ENCODE data around the gene PLCB4.

PLCB4 gene

DNA sequence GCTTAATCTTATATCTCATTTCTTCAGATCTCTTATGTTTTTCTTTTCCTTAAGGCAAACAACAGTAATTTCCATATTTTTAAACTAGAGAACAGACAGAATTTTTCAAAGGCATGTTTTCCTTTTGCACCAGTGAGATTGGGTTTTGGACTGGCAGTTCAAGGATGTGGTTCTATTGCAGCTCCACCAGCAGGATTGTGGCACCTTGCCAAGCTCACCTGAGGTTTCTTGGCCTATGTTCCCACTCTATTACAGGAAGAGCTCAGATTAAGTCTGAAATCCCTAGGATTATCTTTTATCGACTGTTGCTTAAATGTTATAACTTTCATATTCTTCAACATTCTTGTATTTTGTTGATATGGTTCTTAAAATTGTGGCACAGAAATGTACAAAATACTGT is 218.9 kb downstream of the PLCB4 start:
- Histone ChIP-seq H3K79me1 (replicated peaks; ENCODE audit: low read length, poor library complexity, severe bottlenecking) (peaks cover 13% of the 10 kb centered on the region), H2BK5ac (ENCODE audit: low read depth, low read length, poor library complexity, severe bottlenecking) (no peak overlapping the region), H2BK120ac (ENCODE audit: low read depth, low read length) (no peak overlapping the region), H3K9ac (ENCODE audit: low read length) (no peak overlapping the region), H3K14ac (ENCODE audit: low read length in 2 of 2) (no peak overlapping the region), H3K4me1 (ENCODE audit: control insufficient read depth, insufficient read depth, low read depth, low read length) (peaks cover 1% of the 10 kb centered on the region), H2AK5ac (ENCODE audit: low read length, severe bottlenecking) (no peak overlapping the region), H2BK15ac (ENCODE audit: low read depth, poor library complexity, severe bottlenecking) (no peak overlapping the region), H3K4me2 (ENCODE audit: low read length, poor library complexity, severe bottlenecking) (no peak overlapping the region), H3K27me3 (ENCODE audit: control insufficient read depth in 1 of 2, insufficient read depth in 1 of 2, low read length in 2 of 2) (no peaks in the 10 kb centered on the region), H3K27ac (ENCODE audit: low read length, poor library complexity, severe bottlenecking) (no peak overlapping the region), H3K23ac (ENCODE audit: low read length in 2 of 2) (no peak overlapping the region), H2AFZ (ENCODE audit: low read depth, low read length) (no peak overlapping the region), H4K91ac (ENCODE audit: low read length) (no peak overlapping the region), H4K8ac (ENCODE audit: low read length) (no peak overlapping the region), H3K18ac (ENCODE audit: low read depth in 1 of 2, low read length in 2 of 2) (no peak overlapping the region), H3K9me3 (ENCODE audit: control insufficient read depth, low read length) (no peaks in the 10 kb centered on the region), H3K4me3 (ENCODE audit: insufficient read depth in 1 of 2, low read depth in 1 of 2, low read length in 2 of 2) (no peak overlapping the region), H2BK12ac (ENCODE audit: low read length in 2 of 2) (no peak overlapping the region), H3K36me3 (ENCODE audit: control insufficient read depth in 1 of 2, insufficient read depth in 2 of 2, low read depth in 1 of 2, low read length in 2 of 2) (no peaks in the 10 kb centered on the region), H3K4ac (ENCODE audit: low read depth in 1 of 2, low read length in 2 of 2) (no peak overlapping the region)
- no peak for DNase-seq
- WGBS, result no CpG with 5 or more reads among the region's 1 CpG

DNA sequence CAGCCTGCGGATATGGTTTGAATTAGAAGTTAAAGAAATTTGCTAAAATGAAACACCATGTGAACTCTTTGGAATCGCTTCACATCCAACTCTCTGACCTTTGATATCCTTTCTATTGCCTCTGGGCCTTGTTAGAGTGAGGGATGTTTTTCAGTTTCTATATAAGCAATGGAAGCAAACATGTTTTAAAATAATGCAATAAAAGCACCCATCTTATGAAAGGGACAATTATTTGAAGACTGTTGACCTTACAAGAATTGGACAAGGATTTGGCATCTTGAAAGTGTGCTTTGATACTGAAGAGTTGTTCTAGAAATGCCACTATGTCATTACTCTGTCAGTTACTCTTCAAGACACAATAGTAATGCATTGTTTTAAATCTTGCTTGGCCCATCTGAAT is 221.4 kb downstream of the PLCB4 start:
- Histone ChIP-seq H3K79me1 (replicated peaks; ENCODE audit: low read length, poor library complexity, severe bottlenecking) (peaks cover 9% of the 10 kb centered on the region), H3K23ac (ENCODE audit: low read length in 2 of 2) (no peak overlapping the region), H3K27ac (ENCODE audit: low read length, poor library complexity, severe bottlenecking) (no peak overlapping the region), H3K4ac (ENCODE audit: low read depth in 1 of 2, low read length in 2 of 2) (no peak overlapping the region), H2AFZ (ENCODE audit: low read depth, low read length) (no peak overlapping the region), H2BK15ac (ENCODE audit: low read depth, poor library complexity, severe bottlenecking) (no peak overlapping the region), H2BK120ac (ENCODE audit: low read depth, low read length) (no peak overlapping the region), H2AK5ac (ENCODE audit: low read length, severe bottlenecking) (no peak overlapping the region), H2BK12ac (ENCODE audit: low read length in 2 of 2) (no peak overlapping the region), H3K18ac (ENCODE audit: low read depth in 1 of 2, low read length in 2 of 2) (no peak overlapping the region), H3K9ac (ENCODE audit: low read length) (no peak overlapping the region), H3K9me3 (ENCODE audit: control insufficient read depth, low read length) (no peaks in the 10 kb centered on the region), H3K14ac (ENCODE audit: low read length in 2 of 2) (no peak overlapping the region), H3K4me1 (ENCODE audit: control insufficient read depth, insufficient read depth, low read depth, low read length) (peaks cover 1% of the 10 kb centered on the region), H4K8ac (ENCODE audit: low read length) (no peak overlapping the region), H2BK5ac (ENCODE audit: low read depth, low read length, poor library complexity, severe bottlenecking) (no peak overlapping the region), H3K4me2 (ENCODE audit: low read length, poor library complexity, severe bottlenecking) (no peak overlapping the region), H3K27me3 (ENCODE audit: control insufficient read depth in 1 of 2, insufficient read depth in 1 of 2, low read length in 2 of 2) (no peaks in the 10 kb centered on the region), H3K36me3 (ENCODE audit: control insufficient read depth in 1 of 2, insufficient read depth in 2 of 2, low read depth in 1 of 2, low read length in 2 of 2) (no peaks in the 10 kb centered on the region), H3K4me3 (ENCODE audit: insufficient read depth in 1 of 2, low read depth in 1 of 2, low read length in 2 of 2) (no peak overlapping the region), H4K91ac (ENCODE audit: low read length) (no peak overlapping the region)
- no peak for DNase-seq
- no CpG with 5 or more reads among the region's 2 CpGs for WGBS

DNA sequence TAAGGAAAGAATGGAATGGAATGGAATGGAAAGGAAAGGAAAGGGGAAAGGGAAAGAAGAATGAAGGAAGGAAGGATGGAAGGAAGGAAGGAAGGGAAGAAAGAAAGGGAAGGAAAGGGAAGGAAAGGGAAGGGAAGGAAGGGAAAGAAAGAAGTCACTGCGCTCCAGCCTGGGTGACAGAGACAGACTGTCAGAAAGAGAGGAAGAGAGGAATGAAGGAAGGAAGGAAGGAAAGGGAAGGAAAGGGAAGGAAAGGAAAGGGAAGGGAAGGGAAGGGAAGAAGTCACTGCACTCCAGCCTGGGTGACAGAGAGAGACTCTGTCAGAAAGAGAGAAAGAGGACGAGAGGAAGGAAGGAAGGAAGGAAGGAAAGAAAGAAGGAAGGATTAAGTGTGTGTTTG is 224.3 kb downstream of the PLCB4 start:
- H2BK120ac ChIP-seq (ENCODE audit: low read depth, low read length), result no peak overlapping the region
- no peaks in the 10 kb centered on the region for H3K27me3 ChIP-seq (ENCODE audit: control insufficient read depth in 1 of 2, insufficient read depth in 1 of 2, low read length in 2 of 2)
- H3K9me3 ChIP-seq (ENCODE audit: control insufficient read depth, low read length), result no peaks in the 10 kb centered on the region
- H3K9ac ChIP-seq (ENCODE audit: low read length), result no peak overlapping the region
- H2BK15ac ChIP-seq (ENCODE audit: low read depth, poor library complexity, severe bottlenecking), result no peak overlapping the region
- H2AFZ ChIP-seq (ENCODE audit: low read depth, low read length), result no peak overlapping the region
- H3K27ac ChIP-seq (ENCODE audit: low read length, poor library complexity, severe bottlenecking), result no peak overlapping the region
- H3K79me1 ChIP-seq (replicated peaks; ENCODE audit: low read length, poor library complexity, severe bottlenecking), result peaks cover 7% of the 10 kb centered on the region
- H3K4me1 ChIP-seq (ENCODE audit: control insufficient read depth, insufficient read depth, low read depth, low read length), result no peaks in the 10 kb centered on the region
- no peak overlapping the region for H2BK5ac ChIP-seq (ENCODE audit: low read depth, low read length, poor library complexity, severe bottlenecking)
- H3K36me3 ChIP-seq (ENCODE audit: control insufficient read depth in 1 of 2, insufficient read depth in 2 of 2, low read depth in 1 of 2, low read length in 2 of 2), result no peaks in the 10 kb centered on the region
- no peak overlapping the region for H3K23ac ChIP-seq (ENCODE audit: low read length in 2 of 2)
- no peak overlapping the region for H3K18ac ChIP-seq (ENCODE audit: low read depth in 1 of 2, low read length in 2 of 2)
- no peak overlapping the region for H2BK12ac ChIP-seq (ENCODE audit: low read length in 2 of 2)
- H3K4ac ChIP-seq (ENCODE audit: low read depth in 1 of 2, low read length in 2 of 2), result no peak overlapping the region
- no peak overlapping the region for H3K14ac ChIP-seq (ENCODE audit: low read length in 2 of 2)
- H3K4me3 ChIP-seq (ENCODE audit: insufficient read depth in 1 of 2, low read depth in 1 of 2, low read length in 2 of 2), result no peak overlapping the region
- no peak overlapping the region for H4K91ac ChIP-seq (ENCODE audit: low read length)
- H2AK5ac ChIP-seq (ENCODE audit: low read length, severe bottlenecking), result no peak overlapping the region
- H4K8ac ChIP-seq (ENCODE audit: low read length), result no peak overlapping the region
- no peak overlapping the region for H3K4me2 ChIP-seq (ENCODE audit: low read length, poor library complexity, severe bottlenecking)
- no peak for DNase-seq
- 89% methylated on average over 2 of the region's 2 CpGs for WGBS

DNA sequence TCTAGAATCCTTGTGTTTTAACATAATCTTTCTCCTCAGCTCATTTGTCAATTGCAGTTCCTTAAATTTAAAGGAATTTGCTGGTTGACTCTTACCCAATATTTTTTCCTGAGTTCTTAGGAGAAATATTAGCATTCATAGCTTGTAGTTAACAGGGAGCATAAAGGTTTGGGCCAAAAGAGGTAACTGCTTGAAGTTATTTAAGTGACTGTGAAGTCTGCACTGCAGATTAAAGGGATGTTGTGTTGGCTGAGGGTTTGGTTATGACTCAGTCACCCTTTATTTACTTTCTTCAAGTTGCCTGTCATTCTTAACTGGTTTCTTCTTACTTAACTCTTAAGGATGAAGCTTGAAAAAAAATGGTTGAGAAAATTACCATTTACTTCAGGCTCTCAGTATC is 225.2 kb downstream of the PLCB4 start:
- no peak overlapping the region for H3K9ac ChIP-seq (ENCODE audit: low read length)
- H3K9me3 ChIP-seq (ENCODE audit: control insufficient read depth, low read length), result no peaks in the 10 kb centered on the region
- no peak overlapping the region for H2BK5ac ChIP-seq (ENCODE audit: low read depth, low read length, poor library complexity, severe bottlenecking)
- H3K14ac ChIP-seq (ENCODE audit: low read length in 2 of 2), result no peak overlapping the region
- H3K4me2 ChIP-seq (ENCODE audit: low read length, poor library complexity, severe bottlenecking), result no peak overlapping the region
- H3K18ac ChIP-seq (ENCODE audit: low read depth in 1 of 2, low read length in 2 of 2), result no peak overlapping the region
- no peak overlapping the region for H3K4ac ChIP-seq (ENCODE audit: low read depth in 1 of 2, low read length in 2 of 2)
- peak overlapping the region; percentile 4 for H3K27ac ChIP-seq (ENCODE audit: low read length, poor library complexity, severe bottlenecking)
- H2AK5ac ChIP-seq (ENCODE audit: low read length, severe bottlenecking), result no peak overlapping the region
- no peak overlapping the region for H3K23ac ChIP-seq (ENCODE audit: low read length in 2 of 2)
- no peaks in the 10 kb centered on the region for H3K4me1 ChIP-seq (ENCODE audit: control insufficient read depth, insufficient read depth, low read depth, low read length)
- H2BK12ac ChIP-seq (ENCODE audit: low read length in 2 of 2), result no peak overlapping the region
- H3K36me3 ChIP-seq (ENCODE audit: control insufficient read depth in 1 of 2, insufficient read depth in 2 of 2, low read depth in 1 of 2, low read length in 2 of 2), result no peaks in the 10 kb centered on the region
- H2BK15ac ChIP-seq (ENCODE audit: low read depth, poor library complexity, severe bottlenecking), result no peak overlapping the region
- DNase-seq, result peak; percentile 77
- H3K4me3 ChIP-seq (ENCODE audit: insufficient read depth in 1 of 2, low read depth in 1 of 2, low read length in 2 of 2), result no peak overlapping the region
- H4K8ac ChIP-seq (ENCODE audit: low read length), result no peak overlapping the region
- peaks cover 5% of the 10 kb centered on the region for H3K79me1 ChIP-seq (replicated peaks; ENCODE audit: low read length, poor library complexity, severe bottlenecking)
- H2AFZ ChIP-seq (ENCODE audit: low read depth, low read length), result no peak overlapping the region
- no peaks in the 10 kb centered on the region for H3K27me3 ChIP-seq (ENCODE audit: control insufficient read depth in 1 of 2, insufficient read depth in 1 of 2, low read length in 2 of 2)
- no peak overlapping the region for H2BK120ac ChIP-seq (ENCODE audit: low read depth, low read length)
- H4K91ac ChIP-seq (ENCODE audit: low read length), result no peak overlapping the region
